ENCODE measurements around the gene WDR4.

Gene WDR4

GRCh38 chr21:42864815-42865775, 14.2 kb downstream of the WDR4 start:
- ATAC-seq: peak; percentile 11; the same call in 2 of the 3 replicates
- TF ChIP-seq TCF4 (CRISPR knock-in tag; IDR thresholded peaks at IDR 0.05; ENCODE audit: borderline replicate concordance) (no peak), BACH2 (CRISPR knock-in tag; IDR thresholded peaks at IDR 0.05; ENCODE audit: borderline replicate concordance) (no peak), TSHZ2 (CRISPR knock-in tag; IDR thresholded peaks at IDR 0.05) (no peak), CSDC2 (CRISPR knock-in tag; IDR thresholded peaks at IDR 0.05) (no peak)

- ATAC-seq: no peak
- TF ChIP-seq RARB (CRISPR knock-in tag; IDR thresholded peaks at IDR 0.05): no peak
- no peak for TF ChIP-seq TCF4 (CRISPR knock-in tag; IDR thresholded peaks at IDR 0.05; ENCODE audit: borderline replicate concordance)
- TF ChIP-seq ZFP30 (CRISPR knock-in tag; IDR thresholded peaks at IDR 0.05): no peak
- no peak for TF ChIP-seq ZC3H10 (CRISPR knock-in tag; IDR thresholded peaks at IDR 0.05)
- TF ChIP-seq GLIS3 (CRISPR knock-in tag; IDR thresholded peaks at IDR 0.05): no peak
- TF ChIP-seq TSHZ2 (CRISPR knock-in tag; IDR thresholded peaks at IDR 0.05): no peak
- no peak for TF ChIP-seq ZNF70 (CRISPR knock-in tag; IDR thresholded peaks at IDR 0.05)
- TF ChIP-seq OSR1 (CRISPR knock-in tag; IDR thresholded peaks at IDR 0.05): no peak
- no peak for TF ChIP-seq PPARA (CRISPR knock-in tag; IDR thresholded peaks at IDR 0.05; ENCODE audit: borderline replicate concordance)
- TF ChIP-seq ESRRG (CRISPR knock-in tag; IDR thresholded peaks at IDR 0.05): no peak
- no peak for TF ChIP-seq PATZ1 (CRISPR knock-in tag; IDR thresholded peaks at IDR 0.05; ENCODE audit: borderline replicate concordance)
- TF ChIP-seq ZFP3 (CRISPR knock-in tag; IDR thresholded peaks at IDR 0.05): no peak
- no peak for TF ChIP-seq CREB5 (CRISPR knock-in tag; IDR thresholded peaks at IDR 0.05; ENCODE audit: low read depth)
- no peak for TF ChIP-seq BACH2 (CRISPR knock-in tag; IDR thresholded peaks at IDR 0.05; ENCODE audit: borderline replicate concordance)
These were observed 15.1 kb downstream of the WDR4 start for GRCh38 chr21:42864286-42864685.

GRCh38 chr21:42863504-42863870, 15.9 kb downstream of the WDR4 start:
- ATAC-seq: no peak
- no peak for TF ChIP-seq ARNTL (CRISPR knock-in tag; IDR thresholded peaks at IDR 0.05; ENCODE audit: borderline replicate concordance, low read depth)
- no peak for TF ChIP-seq ZNF565 (CRISPR knock-in tag; conservative IDR thresholded peaks at IDR 0.05; ENCODE audit: low read depth)
- TF ChIP-seq ESRRG (CRISPR knock-in tag; IDR thresholded peaks at IDR 0.05): no peak
- TF ChIP-seq CSRNP3 (CRISPR knock-in tag; IDR thresholded peaks at IDR 0.05): no peak
- TF ChIP-seq ZNF70 (CRISPR knock-in tag; IDR thresholded peaks at IDR 0.05): no peak
- no peak for TF ChIP-seq ZFP3 (CRISPR knock-in tag; IDR thresholded peaks at IDR 0.05)
- no peak for TF ChIP-seq SNAI2 (CRISPR knock-in tag; IDR thresholded peaks at IDR 0.05)
- no peak for TF ChIP-seq ISL1 (CRISPR knock-in tag; IDR thresholded peaks at IDR 0.05)
- TF ChIP-seq CREB5 (CRISPR knock-in tag; IDR thresholded peaks at IDR 0.05; ENCODE audit: low read depth): no peak
- no peak for TF ChIP-seq PATZ1 (CRISPR knock-in tag; IDR thresholded peaks at IDR 0.05; ENCODE audit: borderline replicate concordance)
- TF ChIP-seq RARB (CRISPR knock-in tag; IDR thresholded peaks at IDR 0.05): no peak
- no peak for TF ChIP-seq ZFP30 (CRISPR knock-in tag; IDR thresholded peaks at IDR 0.05)
- no peak for TF ChIP-seq GLIS3 (CRISPR knock-in tag; IDR thresholded peaks at IDR 0.05)
- no peak for TF ChIP-seq TOX (CRISPR knock-in tag; IDR thresholded peaks at IDR 0.05; ENCODE audit: borderline replicate concordance)
- TF ChIP-seq TCF4 (CRISPR knock-in tag; IDR thresholded peaks at IDR 0.05; ENCODE audit: borderline replicate concordance): no peak
- TF ChIP-seq CSDC2 (CRISPR knock-in tag; IDR thresholded peaks at IDR 0.05): no peak

Measured in SK-N-SH treated with all-trans-retinoic acid at 6 μM for 48 hours (cell line).